ENCODE results near the gene OTUD3.
A peak's percentile ranks its signal among the peaks of the same experiment; 100 is the strongest.
"Not testable (repeated sequence)": the region's sequence is repeated elsewhere in the genome, so short reads cannot be mapped to it uniquely, and the experiment has no call there.

Gene OTUD3

GRCh38 chr1:19869929-19870328 lies 12.3 kb upstream of the OTUD3 start:
- DNase-seq = no peak

GRCh38 chr1:19872190-19872589 lies 10.0 kb upstream of the OTUD3 start:
- DNase-seq = no peak

GRCh38 chr1:19877181-19877750 lies 4.9 kb upstream of the OTUD3 start:
- no peak for DNase-seq

GRCh38 chr1:19877821-19878636 lies 4.2 kb upstream of the OTUD3 start:
- DNase-seq = no peak

GRCh38 chr1:19878637-19878985 lies 3.6 kb upstream of the OTUD3 start:
- no peak for DNase-seq

GRCh38 chr1:19879227-19879626 lies 3.0 kb upstream of the OTUD3 start:
- DNase-seq = no peak

- no peak for DNase-seq
Measured at GRCh38 chr1:19879661-19880060, 2.5 kb upstream of the OTUD3 start.

GRCh38 chr1:19880841-19881240 lies 1.4 kb upstream of the OTUD3 start:
- DNase-seq = not testable (repeated sequence)

GRCh38 chr1:19884312-19884711 lies 2.1 kb downstream of the OTUD3 start:
- DNase-seq = no peak

GRCh38 chr1:19885821-19886220 lies 3.6 kb downstream of the OTUD3 start:
- no peak for DNase-seq

GRCh38 chr1:19888112-19888511 lies 5.9 kb downstream of the OTUD3 start:
- DNase-seq = no peak

GRCh38 chr1:19889656-19890055 lies 7.5 kb downstream of the OTUD3 start:
- DNase-seq = no peak

GRCh38 chr1:19892129-19892528 lies 9.9 kb downstream of the OTUD3 start:
- DNase-seq = no peak

GRCh38 chr1:19892628-19893168 lies 10.5 kb downstream of the OTUD3 start:
- no peak for DNase-seq

GRCh38 chr1:19893687-19894086 lies 11.5 kb downstream of the OTUD3 start:
- no peak for DNase-seq

- DNase-seq = no peak
Measured at GRCh38 chr1:19894218-19894617, 12.0 kb downstream of the OTUD3 start.

- no peak for DNase-seq
Measured at GRCh38 chr1:19901653-19902052, 19.5 kb downstream of the OTUD3 start.

- DNase-seq = no peak
Measured at GRCh38 chr1:19903621-19904020, 21.4 kb downstream of the OTUD3 start.

GRCh38 chr1:19907456-19907855 lies 25.3 kb downstream of the OTUD3 start:
- no peak for DNase-seq

GRCh38 chr1:19909392-19909791 lies 27.2 kb downstream of the OTUD3 start:
- no peak for DNase-seq

- no peak for DNase-seq
Measured at GRCh38 chr1:19909971-19910370, 27.8 kb downstream of the OTUD3 start.

- no peak for DNase-seq
Measured at GRCh38 chr1:19910650-19911049, 28.5 kb downstream of the OTUD3 start.

- DNase-seq = peak; percentile 76 to 86
Measured at GRCh38 chr1:19918057-19918456, 35.9 kb downstream of the OTUD3 start.

GRCh38 chr1:19920132-19920710 lies 38.0 kb downstream of the OTUD3 start:
- no peak for DNase-seq

Measured in activated CD4-positive, alpha-beta T cell treated with anti-CD3 and anti-CD28 coated beads for 4 hours (primary cell).